NT2/D1 (cell line): ENCODE data around the gene LRMDA.

ENCODE experiments used
- SUZ12 ChIP-seq: IDR thresholded peaks from 2 replicates; pipeline ENCODE4 v1.6.1; 2011; ENCODE audit not compliant: insufficient read length, insufficient read depth; ENCODE audit errors: extremely low read depth
- ZNF274 ChIP-seq: IDR thresholded peaks from 2 replicates; pipeline ENCODE4 v1.6.1; 2011; ENCODE audit warnings: mild to moderate bottlenecking, low read depth, low read length

DNA sequence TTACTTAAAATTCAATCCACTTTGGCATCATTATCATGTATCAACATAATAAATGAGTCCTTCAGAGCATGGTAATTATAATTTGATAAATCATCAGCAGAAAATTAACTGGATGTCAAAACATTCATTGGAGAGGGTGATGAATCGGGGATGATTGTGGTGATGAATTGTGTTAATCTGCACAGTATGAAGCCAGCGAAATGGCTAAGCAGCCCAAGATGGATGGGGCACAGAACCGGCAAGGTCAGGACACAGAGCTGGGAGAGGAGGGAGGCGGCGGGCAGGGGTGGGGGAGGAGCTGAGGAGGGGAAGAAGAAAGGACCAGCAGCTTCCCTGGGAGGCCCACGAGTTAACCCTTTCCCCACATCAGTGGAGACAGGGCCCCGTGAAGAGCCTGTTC, 536.1 kb downstream of the LRMDA start:
- TF ChIP-seq ZNF274 (no peak), SUZ12 (no peak)
